ENCODE results near the gene SLC1A2. TPM values are rescaled to one million over a fixed set of nuclear protein-coding genes. Genes with fewer than 3 reads are reported as not detected.

SLC1A2 gene
- total RNA-seq, 1 experiment from 2014 or later: 0.25 TPM

DNA sequence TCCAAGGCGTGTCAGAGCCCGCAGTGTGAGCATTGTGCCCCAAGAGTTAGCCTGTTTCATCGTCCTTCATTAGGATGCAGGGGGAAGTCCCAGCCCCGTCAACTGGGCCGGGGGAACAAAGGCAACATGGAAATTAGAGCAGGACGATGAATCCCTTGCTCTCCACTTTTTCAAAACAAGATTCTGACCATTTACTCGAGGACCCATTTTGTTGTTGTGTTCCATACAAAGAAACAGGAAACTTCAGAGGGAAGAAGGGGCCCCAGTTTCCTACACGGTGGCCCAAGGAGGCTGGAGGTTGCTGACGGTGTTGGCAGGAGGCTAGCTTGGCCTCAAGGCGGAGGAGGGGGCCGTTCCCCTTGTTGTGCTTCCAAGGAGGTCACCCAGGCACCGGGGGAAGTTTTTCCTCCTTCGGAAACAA is 44.0 kb upstream of the SLC1A2 start:
- CTCF ChIA-PET: no interaction called here
- H4K20me1 ChIP-seq (ENCODE audit: insufficient read depth): no peaks in the 10 kb centered on the region
- BruUV-seq (replicated peaks): no TSS peak
- POLR2A ChIA-PET: no interaction called here
- H3K36me3 ChIP-seq (ENCODE audit: control insufficient read depth in 1 of 2, insufficient read depth in 2 of 2, low read length in 2 of 2): no peaks in the 10 kb centered on the region
- no peak overlapping the region for H3K27ac ChIP-seq (ENCODE audit: low read depth, low read length)
- no peak overlapping the region for H3K4me3 ChIP-seq (replicated peaks in 1 of 2; ENCODE audit: low read depth in 1 of 2, low read length in 2 of 2)
- intact Hi-C loops (cut with micrococcal nuclease): no loop called here
- H3K9ac ChIP-seq (ENCODE audit: low read length): no peak overlapping the region
- peaks cover 22% of the 10 kb centered on the region for H3K27me3 ChIP-seq (ENCODE audit: insufficient read depth, low read length)
- RAD21 ChIA-PET (ENCODE audit: low non-redundant PET in 1 of 2, low total read pairs in 2 of 2, uncharacterized antibody in 2 of 2, unreplicated experiment in 2 of 2): no interaction called here
- H2AFZ ChIP-seq (ENCODE audit: low read depth, low read length, poor library complexity, severe bottlenecking): no peak overlapping the region
- no peak overlapping the region for H3K4me2 ChIP-seq (ENCODE audit: low read length)
- no peak for DNase-seq (ENCODE audit: low read depth, low spot score)
- H3K9me2 ChIP-seq (ENCODE audit: insufficient read depth): no peaks in the 10 kb centered on the region
- H3K79me2 ChIP-seq (ENCODE audit: insufficient read depth, low read length): no peaks in the 10 kb centered on the region
- no peaks in the 10 kb centered on the region for H3K9me3 ChIP-seq (ENCODE audit: control insufficient read depth in 1 of 2, insufficient read depth in 1 of 2, low read depth in 1 of 2, low read length in 2 of 2)
- TF ChIP-seq RAD21 (IDR thresholded peaks at IDR 0.05; ENCODE audit: low read depth) (no peak), ELF1 (IDR thresholded peaks at IDR 0.05; ENCODE audit: borderline replicate concordance, low read depth) (no peak), EZH2phosphoT487 (IDR thresholded peaks at IDR 0.05; ENCODE audit: borderline replicate concordance) (no peak), SIN3A (IDR thresholded peaks at IDR 0.05; ENCODE audit: low read depth) (no peak), JUND (IDR thresholded peaks at IDR 0.05) (no peak), EGR1 (IDR thresholded peaks at IDR 0.05; ENCODE audit: low read depth) (no peak), SRF (IDR thresholded peaks at IDR 0.05; ENCODE audit: low read depth) (no peak), ZNF274 (IDR thresholded peaks at IDR 0.05; ENCODE audit: low read depth, low read length) (no peak), CEBPB (IDR thresholded peaks at IDR 0.05; ENCODE audit: low read depth) (no peak), TCF7L2 (IDR thresholded peaks at IDR 0.05; ENCODE audit: borderline replicate concordance, extremely low read depth, insufficient read depth, insufficient read length) (no peak), POLR2A (IDR thresholded peaks at IDR 0.05; ENCODE audit: borderline replicate concordance, extremely low read depth, insufficient read depth, insufficient read length) (no peak), POLR2AphosphoS5 (IDR thresholded peaks at IDR 0.05; ENCODE audit: low read depth, low read length) (no peak), EZH2 (IDR thresholded peaks at IDR 0.05) (no peak), FOSL1 (IDR thresholded peaks at IDR 0.05; ENCODE audit: low read depth) (no peak)
- TF ChIP-seq, protein P1, sequence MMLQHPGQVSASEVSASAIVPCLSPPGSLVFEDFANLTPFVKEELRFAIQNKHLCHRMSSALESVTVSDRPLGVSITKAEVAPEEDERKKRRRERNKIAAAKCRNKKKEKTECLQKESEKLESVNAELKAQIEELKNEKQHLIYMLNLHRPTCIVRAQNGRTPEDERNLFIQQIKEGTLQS (IDR thresholded peaks at IDR 0.05): no peak
- TF ChIP-seq, protein P2, sequence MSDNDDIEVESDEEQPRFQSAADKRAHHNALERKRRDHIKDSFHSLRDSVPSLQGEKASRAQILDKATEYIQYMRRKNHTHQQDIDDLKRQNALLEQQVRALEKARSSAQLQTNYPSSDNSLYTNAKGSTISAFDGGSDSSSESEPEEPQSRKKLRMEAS (IDR thresholded peaks at IDR 0.05): no peak
- TF ChIP-seq, protein P3, sequence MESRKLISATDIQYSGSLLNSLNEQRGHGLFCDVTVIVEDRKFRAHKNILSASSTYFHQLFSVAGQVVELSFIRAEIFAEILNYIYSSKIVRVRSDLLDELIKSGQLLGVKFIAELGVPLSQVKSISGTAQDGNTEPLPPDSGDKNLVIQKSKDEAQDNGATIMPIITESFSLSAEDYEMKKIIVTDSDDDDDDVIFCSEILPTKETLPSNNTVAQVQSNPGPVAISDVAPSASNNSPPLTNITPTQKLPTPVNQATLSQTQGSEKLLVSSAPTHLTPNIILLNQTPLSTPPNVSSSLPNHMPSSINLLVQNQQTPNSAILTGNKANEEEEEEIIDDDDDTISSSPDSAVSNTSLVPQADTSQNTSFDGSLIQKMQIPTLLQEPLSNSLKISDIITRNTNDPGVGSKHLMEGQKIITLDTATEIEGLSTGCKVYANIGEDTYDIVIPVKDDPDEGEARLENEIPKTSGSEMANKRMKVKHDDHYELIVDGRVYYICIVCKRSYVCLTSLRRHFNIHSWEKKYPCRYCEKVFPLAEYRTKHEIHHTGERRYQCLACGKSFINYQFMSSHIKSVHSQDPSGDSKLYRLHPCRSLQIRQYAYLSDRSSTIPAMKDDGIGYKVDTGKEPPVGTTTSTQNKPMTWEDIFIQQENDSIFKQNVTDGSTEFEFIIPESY (IDR thresholded peaks at IDR 0.05; ENCODE audit: extremely low read depth, insufficient replicate concordance, low read length): no peak
- ATAC-seq: no peak
- no peaks in the 10 kb centered on the region for H3K4me1 ChIP-seq (ENCODE audit: control insufficient read depth in 1 of 2, insufficient read depth in 2 of 2, low read length in 2 of 2)

All from HCT116 (cell line).